ENCODE data around the gene PTPRG.

GRCh38 chr3:61978460-61979419 lies 417.4 kb downstream of the PTPRG start:
- no peak for TF ChIP-seq POLR2A (IDR thresholded peaks at IDR 0.05)
- no peak for TF ChIP-seq CTCF (IDR thresholded peaks at IDR 0.05)
- no peak for TF ChIP-seq EP300 (IDR thresholded peaks at IDR 0.05)
- no peak for TF ChIP-seq POLR2AphosphoS5 (IDR thresholded peaks at IDR 0.05)
